ENCODE data around the gene ZNF423.

ZNF423 gene

GRCh38 chr16:49674351-49674851 lies 181.5 kb downstream of the ZNF423 start:
- Histone ChIP-seq H3K36me3 (ENCODE audit: control insufficient read depth, insufficient read depth, low read length) (no peaks in the 10 kb centered on the region), H3K27me3 (ENCODE audit: control insufficient read depth, insufficient read depth, low read length, poor library complexity, severe bottlenecking) (no peaks in the 10 kb centered on the region), H3K4me1 (ENCODE audit: control insufficient read depth, insufficient read depth, low read length) (peaks cover 16% of the 10 kb centered on the region), H3K4me3 (ENCODE audit: insufficient read depth, low read depth, low read length) (no peak overlapping the region), H3K27ac (ENCODE audit: insufficient read depth, low read depth, low read length, poor library complexity, severe bottlenecking) (no peak overlapping the region), H3K9me3 (ENCODE audit: control insufficient read depth, low read length) (no peaks in the 10 kb centered on the region)
- 92 to 94% methylated on average over 15 of the region's 15 CpGs for WGBS, 2 experiments

- Histone ChIP-seq H3K27me3 (ENCODE audit: control insufficient read depth, insufficient read depth, low read length, poor library complexity, severe bottlenecking) (no peaks in the 10 kb centered on the region), H3K27ac (ENCODE audit: insufficient read depth, low read depth, low read length, poor library complexity, severe bottlenecking) (no peak overlapping the region), H3K4me1 (ENCODE audit: control insufficient read depth, insufficient read depth, low read length) (peaks cover 16% of the 10 kb centered on the region), H3K36me3 (ENCODE audit: control insufficient read depth, insufficient read depth, low read length) (no peaks in the 10 kb centered on the region), H3K4me3 (ENCODE audit: insufficient read depth, low read depth, low read length) (no peak overlapping the region), H3K9me3 (ENCODE audit: control insufficient read depth, low read length) (no peaks in the 10 kb centered on the region)
- WGBS, 2 experiments: 94 to 96% methylated on average over 8 of the region's 8 CpGs
Measured at GRCh38 chr16:49673442-49673841, 182.5 kb downstream of the ZNF423 start.

- H3K36me3 ChIP-seq (ENCODE audit: control insufficient read depth, insufficient read depth, low read length): no peaks in the 10 kb centered on the region
- H3K27me3 ChIP-seq (ENCODE audit: control insufficient read depth, insufficient read depth, low read length, poor library complexity, severe bottlenecking): no peaks in the 10 kb centered on the region
- H3K27ac ChIP-seq (ENCODE audit: insufficient read depth, low read depth, low read length, poor library complexity, severe bottlenecking): no peak overlapping the region
- H3K4me1 ChIP-seq (ENCODE audit: control insufficient read depth, insufficient read depth, low read length): peaks cover 16% of the 10 kb centered on the region
- WGBS, 2 experiments: 95 to 96% methylated on average over 9 of the region's 11 CpGs
- H3K9me3 ChIP-seq (ENCODE audit: control insufficient read depth, low read length): no peaks in the 10 kb centered on the region
- no peak overlapping the region for H3K4me3 ChIP-seq (ENCODE audit: insufficient read depth, low read depth, low read length)
Measured at GRCh38 chr16:49672753-49673152, 183.2 kb downstream of the ZNF423 start.

- H3K4me3 ChIP-seq (ENCODE audit: insufficient read depth, low read depth, low read length): no peak overlapping the region
- 90 to 91% methylated on average over 12 of the region's 12 CpGs for WGBS, 2 experiments
Measured at GRCh38 chr16:49671333-49671732, 184.6 kb downstream of the ZNF423 start.

GRCh38 chr16:49670627-49671026 lies 185.3 kb downstream of the ZNF423 start:
- 89 to 94% methylated on average over 13 of the region's 13 CpGs for WGBS, 2 experiments
- no peak overlapping the region for H3K27ac ChIP-seq (ENCODE audit: insufficient read depth, low read depth, low read length, poor library complexity, severe bottlenecking)
- H3K4me1 ChIP-seq (ENCODE audit: control insufficient read depth, insufficient read depth, low read length): peaks cover 26% of the 10 kb centered on the region

More at GRCh38 chr16:49671333-49671732, 184.6 kb downstream of the ZNF423 start:
- peaks cover 22% of the 10 kb centered on the region for H3K4me1 ChIP-seq (ENCODE audit: control insufficient read depth, insufficient read depth, low read length)
- no peaks in the 10 kb centered on the region for H3K36me3 ChIP-seq (ENCODE audit: control insufficient read depth, insufficient read depth, low read length)
- H3K27me3 ChIP-seq (ENCODE audit: control insufficient read depth, insufficient read depth, low read length, poor library complexity, severe bottlenecking): no peaks in the 10 kb centered on the region
- no peak overlapping the region for H3K27ac ChIP-seq (ENCODE audit: insufficient read depth, low read depth, low read length, poor library complexity, severe bottlenecking)
- H3K9me3 ChIP-seq (ENCODE audit: control insufficient read depth, low read length): no peaks in the 10 kb centered on the region

GRCh38 chr16:49665482-49666230 lies 190.3 kb downstream of the ZNF423 start:
- WGBS, 2 experiments: 64 to 66% methylated on average over 17 of the region's 18 CpGs
- no peaks in the 10 kb centered on the region for H3K27me3 ChIP-seq (ENCODE audit: control insufficient read depth, insufficient read depth, low read length, poor library complexity, severe bottlenecking)
- H3K9me3 ChIP-seq (ENCODE audit: control insufficient read depth, low read length): no peaks in the 10 kb centered on the region
- no peak overlapping the region for H3K4me3 ChIP-seq (ENCODE audit: insufficient read depth, low read depth, low read length)
- H3K36me3 ChIP-seq (ENCODE audit: control insufficient read depth, insufficient read depth, low read length): no peaks in the 10 kb centered on the region
- H3K4me1 ChIP-seq (ENCODE audit: control insufficient read depth, insufficient read depth, low read length): peaks cover 44% of the 10 kb centered on the region
- no peak overlapping the region for H3K27ac ChIP-seq (ENCODE audit: insufficient read depth, low read depth, low read length, poor library complexity, severe bottlenecking)

More at GRCh38 chr16:49670627-49671026, 185.3 kb downstream of the ZNF423 start:
- no peak overlapping the region for H3K4me3 ChIP-seq (ENCODE audit: insufficient read depth, low read depth, low read length)
- no peaks in the 10 kb centered on the region for H3K9me3 ChIP-seq (ENCODE audit: control insufficient read depth, low read length)
- no peaks in the 10 kb centered on the region for H3K27me3 ChIP-seq (ENCODE audit: control insufficient read depth, insufficient read depth, low read length, poor library complexity, severe bottlenecking)
- no peaks in the 10 kb centered on the region for H3K36me3 ChIP-seq (ENCODE audit: control insufficient read depth, insufficient read depth, low read length)

GRCh38 chr16:49664221-49665215 lies 191.4 kb downstream of the ZNF423 start:
- Histone ChIP-seq H3K36me3 (ENCODE audit: control insufficient read depth, insufficient read depth, low read length) (no peaks in the 10 kb centered on the region), H3K27me3 (ENCODE audit: control insufficient read depth, insufficient read depth, low read length, poor library complexity, severe bottlenecking) (no peaks in the 10 kb centered on the region), H3K4me3 (ENCODE audit: insufficient read depth, low read depth, low read length) (no peak overlapping the region), H3K9me3 (ENCODE audit: control insufficient read depth, low read length) (no peaks in the 10 kb centered on the region), H3K4me1 (ENCODE audit: control insufficient read depth, insufficient read depth, low read length) (peaks cover 39% of the 10 kb centered on the region), H3K27ac (ENCODE audit: insufficient read depth, low read depth, low read length, poor library complexity, severe bottlenecking) (no peak overlapping the region)
- WGBS, 2 experiments: 91 to 93% methylated on average over 37 of the region's 37 CpGs

- H3K4me3 ChIP-seq (ENCODE audit: insufficient read depth, low read depth, low read length): no peak overlapping the region
- peaks cover 39% of the 10 kb centered on the region for H3K4me1 ChIP-seq (ENCODE audit: control insufficient read depth, insufficient read depth, low read length)
- WGBS, 2 experiments: 91 to 93% methylated on average over 28 of the region's 28 CpGs
- no peak overlapping the region for H3K27ac ChIP-seq (ENCODE audit: insufficient read depth, low read depth, low read length, poor library complexity, severe bottlenecking)
- H3K36me3 ChIP-seq (ENCODE audit: control insufficient read depth, insufficient read depth, low read length): no peaks in the 10 kb centered on the region
- H3K9me3 ChIP-seq (ENCODE audit: control insufficient read depth, low read length): no peaks in the 10 kb centered on the region
- no peaks in the 10 kb centered on the region for H3K27me3 ChIP-seq (ENCODE audit: control insufficient read depth, insufficient read depth, low read length, poor library complexity, severe bottlenecking)
Measured at GRCh38 chr16:49663081-49664065, 192.5 kb downstream of the ZNF423 start.

- H3K4me3 ChIP-seq (ENCODE audit: insufficient read depth, low read depth, low read length): no peak overlapping the region
- 92 to 96% methylated on average over 4 of the region's 4 CpGs for WGBS, 2 experiments
- no peak overlapping the region for H3K27ac ChIP-seq (ENCODE audit: insufficient read depth, low read depth, low read length, poor library complexity, severe bottlenecking)
- H3K36me3 ChIP-seq (ENCODE audit: control insufficient read depth, insufficient read depth, low read length): no peaks in the 10 kb centered on the region
- H3K9me3 ChIP-seq (ENCODE audit: control insufficient read depth, low read length): no peaks in the 10 kb centered on the region
- H3K4me1 ChIP-seq (ENCODE audit: control insufficient read depth, insufficient read depth, low read length): peaks cover 39% of the 10 kb centered on the region
- no peaks in the 10 kb centered on the region for H3K27me3 ChIP-seq (ENCODE audit: control insufficient read depth, insufficient read depth, low read length, poor library complexity, severe bottlenecking)
Measured at GRCh38 chr16:49662569-49662968, 193.3 kb downstream of the ZNF423 start.

All from ectodermal cell (in vitro differentiated cells).